GM12892 (cell line): ENCODE results near the gene ICOS. TPM values are rescaled to one million over a fixed set of nuclear protein-coding genes. Genes with fewer than 3 reads are reported as not detected.

ENCODE experiments used
- DNase-seq: peaks from one replicate; pipeline ENCODE4 v3.0.0; 2011; ENCODE audit not compliant: insufficient read length
- FAIRE-seq: peaks from 2 replicates; lab custom pipeline; 2011; peaks lifted over from hg19 to GRCh38; lab: Jason Lieb, UNC
- POLR2A ChIP-seq: IDR thresholded peaks from 2 replicates; pipeline ENCODE4 v1.6.1; 2011; ENCODE audit warnings: low read depth, low read length, control low read depth
- POLR2AphosphoS5 ChIP-seq: IDR thresholded peaks from 2 replicates; pipeline ENCODE4 v1.6.1; 2011; ENCODE audit warnings: low read depth, low read length, control low read depth
- TAF1 ChIP-seq: IDR thresholded peaks from 2 replicates; pipeline ENCODE4 v1.6.1; 2011; ENCODE audit warnings: low read depth, mild to moderate bottlenecking, control low read depth, low read length, borderline replicate concordance
- polyA plus RNA-seq: library from polyadenylated mRNA; unstranded; fragments of >200 nt; gene quantifications from one replicate; pipeline ENCODE4 v1.2.1, GENCODE V29; 2012; ENCODE audit warnings: missing spikeins, inconsistent platforms; ENCODE audit not compliant: missing spikeins

The ICOS gene
- 0.15 TPM for polyA plus RNA-seq

DNA sequence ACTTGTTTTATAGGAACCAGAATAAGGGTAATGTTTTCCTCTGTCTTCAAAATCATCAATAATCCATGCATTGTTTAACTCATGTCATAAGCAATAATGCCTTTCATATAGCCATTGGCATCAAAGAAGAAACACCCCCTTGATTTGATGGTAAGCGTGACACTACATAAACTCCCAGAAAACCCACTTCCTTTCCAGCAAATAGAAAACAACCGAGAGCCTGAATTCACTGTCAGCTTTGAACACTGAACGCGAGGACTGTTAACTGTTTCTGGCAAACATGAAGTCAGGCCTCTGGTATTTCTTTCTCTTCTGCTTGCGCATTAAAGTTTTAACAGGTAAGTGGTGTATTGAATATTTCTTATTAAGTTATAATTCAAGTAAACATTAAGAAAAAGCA lies at the start of gene ICOS:
TSS of gene ICOS (plus strand) at position 229 of the 400 bp plus-strand sequence. CDS start at position 281, 52 bp downstream.
- TF ChIP-seq TAF1 (no peak), POLR2AphosphoS5 (no peak), POLR2A (no peak)
- no peak for FAIRE-seq

GRCh38 chr2:203887677-203888076 lies 48.9 kb upstream of the ICOS start:
- no peak for FAIRE-seq
- no peak for TF ChIP-seq POLR2AphosphoS5
- DNase-seq, result no peak

More for the DNA sequence above, at the start of gene ICOS:
- DNase-seq, result no peak

DNA sequence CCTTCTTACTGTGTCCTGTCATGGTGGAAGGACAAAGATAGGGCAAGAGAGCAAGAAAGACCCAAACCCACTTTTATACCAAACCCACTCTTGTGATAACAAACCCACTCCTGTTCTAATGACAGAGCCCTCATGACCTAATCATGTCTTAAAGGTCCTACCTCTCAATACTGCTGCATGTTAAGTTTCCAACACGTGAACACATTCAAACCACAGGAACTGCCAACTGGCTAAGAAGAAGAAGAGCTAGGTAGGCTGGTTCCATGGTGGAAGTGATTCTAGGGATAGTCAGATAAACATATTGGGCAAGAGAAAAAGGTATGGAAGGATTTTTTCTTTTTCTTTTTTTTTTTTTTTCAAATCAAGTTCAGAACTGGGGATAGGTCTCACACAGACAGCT lies 47.0 kb upstream of the ICOS start:
- TF ChIP-seq POLR2A, result no peak
- no peak for TF ChIP-seq TAF1
- TF ChIP-seq POLR2AphosphoS5, result no peak
- DNase-seq (no peak), FAIRE-seq (no peak)

DNA sequence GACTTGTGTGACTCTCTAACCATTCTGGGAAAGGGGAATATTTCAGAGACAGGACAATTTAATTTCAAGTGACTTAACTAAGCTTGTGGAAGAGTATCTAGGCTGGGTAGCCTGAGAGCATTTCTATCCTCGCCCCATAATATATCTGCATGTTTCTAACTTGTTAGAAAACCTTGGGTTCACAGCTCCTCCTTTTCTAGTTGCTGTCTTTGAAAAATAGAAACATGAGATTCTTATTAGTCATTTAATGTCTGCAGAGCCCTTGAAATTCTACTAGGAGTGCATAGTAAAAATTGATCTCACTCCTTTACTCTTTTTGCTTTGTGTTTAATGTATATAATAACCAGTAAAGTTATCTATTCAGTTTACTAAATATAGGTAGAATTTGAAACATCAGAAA lies 46.6 kb upstream of the ICOS start:
- FAIRE-seq (no peak), DNase-seq (no peak)
- TF ChIP-seq POLR2A, result no peak
- no peak for TF ChIP-seq TAF1
- no peak for TF ChIP-seq POLR2AphosphoS5

DNA sequence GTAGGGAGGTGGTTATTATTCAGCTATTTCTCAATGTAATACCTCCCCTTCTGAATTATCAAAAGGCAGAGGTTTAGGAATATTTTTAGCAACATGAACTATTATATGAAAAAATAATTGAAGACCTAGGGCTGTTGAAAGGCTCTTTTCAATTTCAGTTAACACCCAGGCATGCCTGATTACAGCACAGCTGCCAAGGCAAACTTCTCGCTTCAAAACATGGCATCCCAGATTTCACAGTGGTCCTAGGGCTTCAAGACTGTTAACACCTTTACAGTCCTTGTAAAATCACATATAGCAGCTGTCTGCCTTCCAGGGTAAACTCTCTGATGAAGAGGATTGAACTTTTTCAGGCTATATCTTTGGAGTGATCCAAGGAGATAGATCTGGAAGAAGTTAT lies 45.8 kb upstream of the ICOS start:
- FAIRE-seq (no peak), DNase-seq (no peak)
- TF ChIP-seq TAF1, result no peak
- TF ChIP-seq POLR2A, result no peak
- TF ChIP-seq POLR2AphosphoS5, result no peak

- DNase-seq (no peak), FAIRE-seq (no peak)
- TF ChIP-seq TAF1, result no peak
- no peak for TF ChIP-seq POLR2A
- no peak for TF ChIP-seq POLR2AphosphoS5
Observed at GRCh38 chr2:203891474-203891873, 45.1 kb upstream of the ICOS start.

DNA sequence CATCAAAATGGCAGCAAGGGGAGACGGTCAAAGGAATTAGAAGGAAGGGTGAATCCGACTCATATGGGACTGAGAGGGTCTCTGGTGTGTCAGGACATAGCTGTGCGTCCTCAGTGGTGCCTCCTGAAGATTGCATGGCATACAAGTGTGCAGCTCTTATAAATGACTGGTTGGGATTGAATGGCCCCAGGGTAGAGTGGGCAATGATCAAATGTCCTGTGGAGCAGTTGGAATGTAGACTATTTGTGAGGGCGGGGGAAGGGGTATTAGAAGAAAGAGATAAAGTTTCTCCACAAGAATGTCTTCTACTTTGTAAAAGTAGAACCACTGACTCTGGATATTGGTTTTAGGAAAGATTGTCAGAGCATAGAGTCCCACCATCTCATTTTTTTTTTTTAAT lies 44.4 kb upstream of the ICOS start:
- FAIRE-seq (no peak), DNase-seq (no peak)
- no peak for TF ChIP-seq POLR2AphosphoS5
- no peak for TF ChIP-seq TAF1
- no peak for TF ChIP-seq POLR2A

DNA sequence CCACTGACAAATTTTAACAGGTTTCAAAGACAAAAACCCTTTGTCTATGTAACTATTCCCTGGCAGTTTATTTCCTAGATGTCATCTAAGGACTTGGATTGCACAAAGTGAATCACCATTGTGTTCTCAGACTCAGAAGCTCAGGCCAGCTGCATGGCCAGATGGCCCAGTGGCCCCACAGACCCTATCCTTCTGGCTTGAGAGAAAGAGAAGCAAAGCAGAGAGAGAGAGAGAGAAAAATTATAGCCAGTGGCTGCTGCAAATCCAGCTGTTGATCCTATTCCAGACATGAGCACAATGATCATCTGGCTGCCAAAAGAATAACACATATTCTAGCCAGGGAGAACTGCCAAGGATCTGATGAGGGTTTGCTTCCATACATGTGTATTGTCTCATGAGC lies 43.2 kb upstream of the ICOS start:
- no peak for DNase-seq
- no peak for FAIRE-seq
- TF ChIP-seq TAF1 (no peak), POLR2AphosphoS5 (no peak), POLR2A (no peak)

DNA sequence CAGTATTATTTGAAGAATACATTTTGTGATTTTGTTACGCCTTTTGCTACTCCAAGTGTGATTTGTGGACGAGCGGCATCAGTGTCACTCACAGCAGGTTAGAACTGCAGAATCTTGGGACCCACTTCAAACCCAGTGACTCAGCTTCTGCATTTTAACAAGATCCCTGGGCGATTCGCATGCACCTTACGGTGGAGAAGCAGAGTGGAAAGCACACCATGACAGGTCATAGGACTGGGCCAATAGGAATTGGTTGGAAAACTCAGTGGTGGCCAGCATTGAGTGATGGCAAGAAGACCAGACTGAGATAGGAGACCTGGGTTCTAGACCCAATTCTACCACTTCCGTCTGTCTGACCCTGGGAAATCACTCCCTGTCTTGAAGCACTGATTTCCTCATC lies 42.7 kb upstream of the ICOS start:
- no peak for DNase-seq
- TF ChIP-seq POLR2A (no peak), TAF1 (no peak), POLR2AphosphoS5 (no peak)
- no peak for FAIRE-seq

- TF ChIP-seq TAF1, result no peak
- no peak for TF ChIP-seq POLR2A
- TF ChIP-seq POLR2AphosphoS5, result no peak
- DNase-seq, result no peak
- no peak for FAIRE-seq
Observed at GRCh38 chr2:203894262-203894661, 42.3 kb upstream of the ICOS start.

- DNase-seq (no peak), FAIRE-seq (no peak)
- TF ChIP-seq TAF1 (no peak), POLR2A (no peak), POLR2AphosphoS5 (no peak)
Observed at GRCh38 chr2:203897544-203897943, 39.0 kb upstream of the ICOS start.

DNA sequence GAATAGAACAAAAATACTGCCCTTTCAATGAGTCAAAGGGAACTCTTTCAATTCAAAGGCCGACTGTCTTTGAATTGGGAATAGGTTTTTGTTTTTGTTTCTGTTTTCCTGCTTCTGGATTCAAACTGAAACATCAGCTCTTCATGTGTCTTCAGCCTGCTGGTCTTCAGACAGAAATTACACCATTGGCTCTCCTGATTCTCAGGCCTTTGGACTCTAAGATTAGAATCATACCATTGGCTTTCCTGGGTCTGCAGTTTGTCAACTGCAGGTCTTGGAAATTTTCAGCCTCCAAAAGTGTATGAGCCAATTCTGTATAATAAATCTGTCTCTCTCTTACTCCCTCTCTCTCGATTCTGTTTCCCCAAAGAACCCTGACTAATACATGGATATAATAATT lies 37.9 kb upstream of the ICOS start:
- DNase-seq (no peak), FAIRE-seq (no peak)
- no peak for TF ChIP-seq TAF1
- no peak for TF ChIP-seq POLR2AphosphoS5
- no peak for TF ChIP-seq POLR2A

DNA sequence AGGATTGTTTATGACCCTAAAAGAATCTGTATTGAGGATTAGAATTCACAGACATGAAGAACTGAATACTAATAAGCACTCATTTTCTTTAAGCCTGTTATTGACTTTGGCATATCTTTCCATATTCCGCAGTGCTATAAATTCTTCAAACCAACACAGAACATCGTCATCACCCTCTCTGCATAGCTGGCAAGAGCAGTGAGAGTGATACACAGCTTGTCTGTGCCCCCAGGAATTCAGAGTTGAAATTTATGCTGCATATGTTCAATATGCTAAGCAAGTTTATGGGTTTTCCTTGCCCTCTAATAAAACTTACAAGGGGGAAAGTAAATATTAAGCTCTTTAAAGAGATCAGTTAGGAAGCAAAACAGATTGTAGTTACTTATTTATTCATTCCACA lies 36.3 kb upstream of the ICOS start:
- no peak for TF ChIP-seq POLR2A
- FAIRE-seq (no peak), DNase-seq (no peak)

- no peak for FAIRE-seq
- no peak for DNase-seq
- TF ChIP-seq POLR2A, result no peak
- no peak for TF ChIP-seq POLR2AphosphoS5
- TF ChIP-seq TAF1, result no peak
Observed at GRCh38 chr2:203904022-203904421, 32.5 kb upstream of the ICOS start.
